ENCODE measurements around the gene ATP8B3.
"Not testable (repeated sequence)": the region's sequence is repeated elsewhere in the genome, so short reads cannot be mapped to it uniquely, and the experiment has no call there.

The ATP8B3 gene

GRCh38 chr19:1814391-1814790 is 2.3 kb upstream of the ATP8B3 start:
- no peak for DNase-seq

GRCh38 chr19:1813192-1814182 is 1.4 kb upstream of the ATP8B3 start:
- no peak for DNase-seq

DNA sequence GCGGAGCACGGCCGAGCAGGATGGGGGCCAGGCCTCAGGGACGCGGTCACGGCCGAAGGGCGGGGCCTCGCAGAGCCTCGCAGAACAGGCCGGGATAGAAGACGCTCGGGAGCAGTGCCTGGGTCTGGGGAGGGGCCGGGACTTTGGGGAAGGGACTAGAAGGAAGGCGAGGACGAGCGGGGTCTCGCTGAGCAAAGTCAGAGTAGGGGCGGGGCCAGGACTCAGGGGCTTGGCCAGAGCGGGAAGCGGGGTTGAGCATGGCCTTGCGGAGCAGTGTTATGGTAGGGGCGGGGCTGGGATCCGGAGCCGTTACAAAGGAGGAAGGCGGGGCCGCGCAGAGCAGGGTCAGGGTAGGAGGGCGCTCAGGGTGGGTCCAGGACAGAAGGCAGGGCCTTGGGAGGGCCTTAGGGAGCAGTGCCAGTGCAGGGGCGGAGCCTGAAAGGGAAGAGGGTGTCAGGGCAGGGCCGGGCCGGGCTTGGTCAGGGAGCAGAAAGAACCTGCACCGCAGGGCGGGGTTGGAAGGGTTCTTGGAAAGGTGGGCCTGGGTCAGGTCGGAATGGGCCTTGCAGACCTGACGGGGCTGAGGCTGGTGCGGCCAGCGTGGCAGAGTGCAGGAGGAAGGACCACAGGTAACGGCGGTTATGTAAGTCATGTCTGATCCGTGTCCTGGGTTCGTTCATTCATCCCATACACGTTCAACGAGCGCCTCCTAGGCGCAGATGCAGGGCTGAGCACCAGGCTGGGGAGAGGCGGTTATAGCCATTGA is 533 bp upstream of the ATP8B3 start:
- peak; percentile 92 for DNase-seq

DNA sequence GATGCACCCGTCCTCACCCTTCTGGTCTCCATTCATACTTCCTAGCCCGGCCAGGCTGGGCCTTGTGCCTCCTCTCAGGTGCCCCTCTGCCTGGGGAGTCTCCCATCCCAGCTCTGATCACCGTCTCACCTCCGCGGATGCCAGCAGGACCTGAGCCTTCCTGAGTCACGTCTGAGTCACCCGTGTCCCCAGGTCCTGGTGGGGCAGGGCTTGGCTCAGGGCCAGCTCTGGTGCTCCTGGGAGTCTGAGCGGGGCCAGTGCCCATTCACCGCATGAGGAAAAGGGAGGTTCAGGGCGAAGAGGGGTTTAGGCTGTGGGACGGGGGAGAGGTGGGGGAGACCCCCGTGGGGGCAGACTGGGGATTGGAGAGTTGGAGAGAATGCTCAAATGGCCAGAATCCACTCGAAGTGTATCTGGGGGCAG is 593 bp downstream of the ATP8B3 start:
- peak; percentile 72 for DNase-seq

DNA sequence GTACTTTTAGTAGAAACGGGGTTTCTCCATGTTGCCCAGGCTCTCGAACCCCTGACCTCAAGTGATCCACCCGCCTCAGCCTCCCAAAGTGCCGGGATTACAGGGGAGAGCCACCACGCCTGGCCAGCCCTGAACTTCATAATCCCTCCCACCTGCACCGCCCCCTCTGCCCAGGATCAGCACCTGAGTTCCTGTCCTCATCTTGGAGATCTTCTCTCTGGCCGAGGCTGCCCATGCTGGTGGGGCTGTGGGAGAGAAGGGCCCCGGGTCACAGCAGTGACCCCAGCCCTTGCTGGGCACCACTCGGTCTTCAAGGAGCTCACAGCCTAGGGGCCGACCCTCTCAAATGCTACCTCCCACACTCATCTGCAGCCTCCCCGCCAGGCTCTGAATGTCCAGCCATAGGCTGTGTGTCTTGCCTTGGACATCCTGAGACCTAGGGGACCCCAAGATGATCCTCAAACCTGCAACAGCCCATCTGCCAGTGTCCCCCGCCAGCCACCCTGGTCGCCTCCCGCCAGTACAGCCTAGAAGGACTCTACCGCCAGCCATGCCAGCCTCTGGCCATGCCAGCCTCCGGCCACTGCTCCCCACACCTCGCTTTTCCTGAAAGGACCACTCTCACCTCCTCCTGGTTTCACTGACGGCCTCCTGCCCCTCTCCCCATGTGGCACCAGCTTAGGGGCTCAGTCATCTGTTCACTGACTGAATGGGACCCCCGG is 1.5 kb downstream of the ATP8B3 start:
- no peak for DNase-seq

DNA sequence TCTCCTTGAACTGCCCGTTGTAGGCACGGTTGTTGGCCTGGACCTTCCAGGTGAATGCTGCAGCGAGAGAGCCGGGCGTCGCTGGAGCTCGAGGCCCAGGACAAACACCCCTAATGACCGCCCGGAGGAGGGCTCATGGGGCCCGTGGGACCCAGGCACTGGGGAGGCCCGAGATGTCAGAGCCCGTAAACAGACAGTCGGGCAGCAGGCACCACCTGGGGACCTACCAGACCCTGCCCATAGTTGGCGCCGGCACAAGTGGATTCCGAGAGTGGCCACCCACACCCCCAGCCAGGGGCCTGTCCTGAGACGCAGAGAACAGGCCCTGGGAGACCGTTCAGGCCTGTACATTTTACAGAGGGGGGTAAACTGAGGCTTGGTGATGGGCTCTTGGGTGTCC is 2.4 kb downstream of the ATP8B3 start:
- DNase-seq, result no peak

GRCh38 chr19:1808395-1808731 is 3.7 kb downstream of the ATP8B3 start:
- DNase-seq, result no peak

- DNase-seq, result no peak
These were observed 4.2 kb downstream of the ATP8B3 start for GRCh38 chr19:1807695-1808394.

- no peak for DNase-seq
These were observed 4.9 kb downstream of the ATP8B3 start for GRCh38 chr19:1807030-1807694.

GRCh38 chr19:1806184-1807029 is 5.7 kb downstream of the ATP8B3 start:
- DNase-seq, result no peak

- DNase-seq, result no peak
These were observed 6.5 kb downstream of the ATP8B3 start for GRCh38 chr19:1805401-1806183.

DNA sequence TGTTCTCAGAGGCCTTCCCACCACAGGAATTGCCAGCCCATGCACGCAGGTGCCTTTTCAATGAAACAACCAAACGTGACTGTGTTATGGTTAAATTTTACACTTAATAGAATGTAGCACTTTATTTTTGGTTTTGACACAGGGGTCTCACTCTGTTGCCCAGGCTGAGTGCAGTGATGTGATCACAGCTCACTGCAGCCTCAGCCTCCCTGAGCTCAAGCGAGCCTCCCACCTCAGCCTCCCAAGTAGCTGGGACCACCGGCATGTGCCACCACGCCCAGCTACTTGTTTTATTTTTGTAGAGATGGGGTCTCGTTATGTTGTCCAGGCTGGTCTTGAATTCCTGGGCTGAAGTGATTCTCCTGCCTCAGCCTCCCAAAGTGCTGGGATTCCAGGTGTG is 7.2 kb downstream of the ATP8B3 start:
- DNase-seq, result no peak

GRCh38 chr19:1799695-1800342 is 12.3 kb downstream of the ATP8B3 start:
- DNase-seq, result no peak

- not testable (repeated sequence) for DNase-seq
These were observed 14.8 kb downstream of the ATP8B3 start for GRCh38 chr19:1797313-1797712.

DNA sequence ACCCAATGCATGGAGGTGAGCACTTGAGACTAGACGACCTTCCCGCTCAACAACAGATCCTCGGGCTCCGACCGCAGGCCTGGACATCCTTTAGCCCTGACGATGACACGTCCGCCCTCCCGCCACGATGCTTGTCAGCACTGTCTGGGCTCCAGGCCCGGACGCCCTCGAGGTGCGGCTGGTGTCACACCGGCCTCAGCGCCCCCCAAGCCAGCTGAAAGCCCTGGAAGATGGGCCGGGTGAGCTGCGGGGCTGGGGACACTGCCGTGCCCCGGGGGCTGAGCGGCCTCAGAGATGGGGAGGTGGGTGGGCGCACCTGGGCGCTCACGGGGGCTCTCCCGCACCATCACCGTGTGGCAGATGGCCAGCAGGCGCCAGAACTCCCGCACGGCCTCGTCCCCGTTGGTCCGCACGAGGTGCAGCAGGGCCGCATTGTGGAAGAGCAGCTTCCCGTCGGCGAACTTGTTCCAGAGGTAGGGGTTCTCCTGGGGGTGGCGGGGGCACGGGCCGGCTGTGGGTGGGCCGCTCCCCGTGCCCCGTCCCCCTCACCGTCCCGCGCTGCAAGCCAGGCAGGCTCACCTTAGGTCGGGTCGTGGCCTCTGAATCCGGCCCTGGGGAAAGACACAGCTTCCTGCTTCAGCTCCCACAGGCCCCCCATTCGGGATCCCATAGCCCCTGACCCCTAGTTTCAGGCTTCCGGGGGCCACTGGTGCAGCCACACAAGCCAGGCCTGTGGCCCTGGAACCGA is 15.5 kb downstream of the ATP8B3 start:
- no peak for DNase-seq

DNA sequence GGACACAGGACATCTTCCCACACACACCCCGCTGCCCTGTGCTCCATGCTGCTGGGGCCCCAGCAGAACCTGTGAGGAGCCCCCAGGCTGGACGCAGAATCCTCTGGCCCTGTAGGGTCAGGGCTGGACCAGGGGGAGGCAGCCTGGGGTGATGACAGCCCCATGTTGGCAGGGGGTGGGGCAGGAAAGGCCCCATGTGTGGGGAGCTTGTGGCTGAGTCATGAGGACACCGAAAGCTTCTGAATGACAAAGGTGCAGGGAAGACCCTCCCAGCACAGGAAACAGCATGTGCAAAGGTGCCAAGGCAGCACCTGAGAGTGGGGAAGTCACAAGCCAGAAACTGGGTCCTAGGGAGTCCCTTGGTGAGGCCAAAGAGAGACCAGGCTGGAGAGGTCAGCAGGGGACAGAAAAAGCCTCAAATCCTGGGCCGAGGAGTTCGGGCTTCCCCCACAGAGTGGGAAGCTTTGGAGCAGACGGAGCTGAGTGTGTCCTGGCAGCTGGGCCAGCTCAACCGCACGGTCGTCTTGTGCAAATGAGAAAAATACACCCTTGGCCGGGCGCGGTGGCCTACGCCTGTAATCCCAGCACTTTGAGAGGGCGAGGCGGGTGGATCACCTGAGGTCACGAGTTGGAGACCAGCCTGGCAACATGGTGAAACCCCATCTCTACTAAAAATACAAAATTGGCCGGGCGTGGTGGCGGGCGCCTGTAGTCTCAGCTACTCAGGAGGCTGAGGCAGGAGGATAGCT is 17.5 kb downstream of the ATP8B3 start:
- no peak for DNase-seq

DNA sequence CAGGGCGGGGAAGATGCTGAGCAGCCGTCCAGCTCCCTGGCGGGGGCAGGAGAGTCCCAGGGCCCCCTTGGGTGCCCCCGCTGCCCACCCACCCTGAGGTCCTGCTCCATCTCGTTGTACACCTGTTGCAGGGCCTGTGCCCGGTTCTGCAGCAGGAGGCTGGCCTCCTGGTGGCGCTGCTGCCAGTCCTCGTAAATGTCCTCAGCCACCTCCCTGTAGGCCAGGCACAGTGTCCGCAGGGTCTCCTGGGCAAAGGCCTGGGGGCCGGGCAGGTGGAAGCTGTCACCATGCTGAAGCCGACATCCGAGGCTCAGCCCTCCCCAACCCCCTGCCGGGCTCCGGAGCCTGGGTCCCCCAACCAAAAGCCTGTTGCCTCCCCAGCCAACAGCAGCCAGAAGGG is 20.2 kb downstream of the ATP8B3 start:
- DNase-seq, result no peak

Measured in activated CD4-positive, alpha-beta T cell treated with anti-CD3 and anti-CD28 coated beads for 48 hours (primary cell).